GM19099 (cell line): ENCODE data around the gene MCTS1.

Source experiments
- POLR2A ChIP-seq: IDR thresholded peaks from 3 replicates; pipeline ENCODE4 v1.6.1; 2011; ENCODE audit warnings: low read depth; ENCODE audit not compliant: insufficient read length; ENCODE audit errors: extremely low read depth

MCTS1 gene, protein sequence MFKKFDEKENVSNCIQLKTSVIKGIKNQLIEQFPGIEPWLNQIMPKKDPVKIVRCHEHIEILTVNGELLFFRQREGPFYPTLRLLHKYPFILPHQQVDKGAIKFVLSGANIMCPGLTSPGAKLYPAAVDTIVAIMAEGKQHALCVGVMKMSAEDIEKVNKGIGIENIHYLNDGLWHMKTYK

DNA sequence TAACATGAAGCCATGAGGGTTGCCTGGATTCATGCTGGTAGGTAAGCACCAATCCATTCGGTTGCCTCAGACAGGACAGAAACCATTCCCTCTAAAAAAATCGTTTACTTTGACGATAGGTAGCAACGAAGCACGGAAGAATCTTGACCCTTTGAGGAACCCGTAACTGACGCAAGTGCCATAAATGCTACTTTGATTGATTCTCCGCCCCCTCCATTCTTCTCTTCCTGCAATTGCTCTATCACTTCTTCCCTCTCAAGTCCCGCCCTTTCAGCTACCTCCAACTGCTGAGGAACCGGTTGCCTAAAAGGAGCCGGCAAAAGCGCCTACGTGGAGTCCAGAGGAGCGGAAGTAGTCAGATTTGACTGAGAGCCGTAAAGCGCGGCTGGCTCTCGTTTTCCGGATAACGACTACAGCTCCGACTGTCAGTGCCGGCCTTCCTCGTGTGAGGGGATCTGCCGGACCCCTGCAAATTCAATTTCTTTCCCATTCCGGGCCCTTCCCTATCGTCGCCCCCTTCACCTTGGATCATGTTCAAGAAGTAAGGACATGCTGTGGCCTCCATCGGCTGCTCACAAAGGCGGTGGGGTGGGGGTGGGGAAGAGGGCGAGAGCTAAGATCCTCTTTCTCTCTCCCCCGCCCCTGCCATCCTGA, at the start of gene MCTS1:
Gene MCTS1 (plus strand): TSS at position 395 of the 654 bp plus-strand sequence. CDS start 136 bp downstream, at position 531.
- peak; percentile 66 for TF ChIP-seq POLR2A

- TF ChIP-seq POLR2A: no peak
These were observed 47.6 kb upstream of the MCTS1 start for GRCh38 chrX:120556251-120556650.

- no peak for TF ChIP-seq POLR2A
These were observed 44.1 kb upstream of the MCTS1 start for GRCh38 chrX:120559804-120560203.

GRCh38 chrX:120560405-120560841, 43.5 kb upstream of the MCTS1 start:
- no peak for TF ChIP-seq POLR2A

- peak; percentile 47 for TF ChIP-seq POLR2A
These were observed 42.9 kb upstream of the MCTS1 start, which contains the start of gene CUL4B for GRCh38 chrX:120560842-120561633. Gene CUL4B (minus strand): TSS chrX:120560962. CDS start chrX:120560638, 324 bp downstream.

- peak; percentile 26 for TF ChIP-seq POLR2A
These were observed 42.0 kb upstream of the MCTS1 start for GRCh38 chrX:120561634-120562568.

DNA sequence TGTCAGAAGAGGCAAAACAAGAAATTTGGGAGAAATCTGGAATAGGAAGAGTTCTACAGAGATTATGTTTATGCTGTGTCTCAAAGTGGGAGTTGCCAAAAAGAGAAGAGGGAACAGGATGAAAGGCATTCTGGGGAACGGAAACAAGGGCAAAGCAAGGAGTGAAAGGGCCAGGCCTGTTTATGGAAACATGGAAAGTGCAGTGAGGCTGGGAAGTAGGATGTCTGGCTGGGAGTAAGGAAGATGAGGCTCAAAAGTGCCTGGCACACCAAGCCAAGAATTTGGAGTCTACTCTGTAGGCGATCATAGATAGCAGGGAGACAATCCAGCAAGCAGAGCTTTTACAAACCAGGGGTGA, 41.4 kb upstream of the MCTS1 start:
- TF ChIP-seq POLR2A: no peak

DNA sequence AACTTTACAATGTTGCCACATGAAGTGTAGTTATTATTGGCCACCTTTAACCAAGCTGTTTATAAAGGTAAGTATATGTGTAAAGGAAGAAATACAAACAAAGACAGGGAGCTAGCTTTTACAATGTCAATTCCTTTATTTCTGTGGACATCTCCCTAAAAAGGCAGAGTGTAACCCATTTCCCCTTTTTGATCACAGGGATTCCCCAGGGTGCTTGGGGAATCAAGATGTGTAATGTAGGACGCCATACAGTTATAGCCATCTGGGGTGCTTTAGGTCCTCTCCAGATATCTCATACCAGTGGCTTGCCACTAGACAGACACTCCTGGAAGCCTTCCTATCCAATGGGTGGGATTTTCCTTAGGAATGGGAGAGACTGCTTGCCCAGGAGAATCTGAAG, 39.0 kb upstream of the MCTS1 start:
- no peak for TF ChIP-seq POLR2A

DNA sequence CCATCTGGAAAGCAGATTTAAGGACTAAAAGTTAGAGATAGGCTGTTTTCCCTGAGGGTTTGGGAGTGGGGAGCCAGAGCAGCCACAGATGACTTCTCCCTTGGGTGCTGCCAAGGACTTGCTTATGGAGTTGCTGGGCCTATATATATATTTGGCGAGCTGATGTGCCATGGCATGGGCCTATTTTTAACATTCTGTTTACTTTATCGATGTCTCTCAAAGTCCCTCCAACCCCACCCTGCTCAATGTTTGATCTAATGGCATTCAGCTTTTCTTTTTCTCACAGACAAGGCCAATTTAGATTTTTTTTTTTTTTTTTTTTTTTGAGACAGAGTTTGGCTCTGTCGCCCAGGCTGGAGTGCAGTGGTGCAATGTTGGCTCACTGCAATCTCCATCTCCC, 37.1 kb upstream of the MCTS1 start:
- no peak for TF ChIP-seq POLR2A

- no peak for TF ChIP-seq POLR2A
These were observed 35.9 kb upstream of the MCTS1 start for GRCh38 chrX:120568035-120568434.

GRCh38 chrX:120568609-120569008, 35.3 kb upstream of the MCTS1 start:
- no peak for TF ChIP-seq POLR2A

DNA sequence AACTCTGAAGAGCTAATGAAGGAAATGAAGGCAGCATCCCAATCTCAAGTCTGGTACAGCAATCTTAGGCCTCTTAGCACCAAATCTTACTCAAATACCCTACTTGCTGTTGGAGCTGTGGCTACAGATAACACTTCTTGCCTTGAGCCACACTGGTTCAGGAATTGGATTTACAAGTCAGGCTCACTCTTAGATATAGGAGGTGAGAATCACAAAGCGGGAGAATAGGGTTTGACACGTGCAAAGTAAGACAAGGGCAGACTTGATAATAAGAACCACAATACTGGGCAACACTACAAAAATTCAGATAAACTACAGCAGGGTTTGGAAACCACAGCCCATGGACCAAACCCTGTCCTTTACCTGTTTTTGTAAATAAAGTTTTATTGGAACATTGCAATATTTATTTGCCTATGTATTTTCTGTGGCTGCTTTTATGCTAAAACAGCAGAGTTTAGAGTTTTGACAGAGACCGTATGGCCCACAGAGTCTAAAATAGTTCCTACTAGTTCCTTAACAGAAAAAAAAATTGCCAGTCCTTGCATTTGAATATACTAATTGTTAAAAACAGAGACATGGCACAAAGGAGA, 33.8 kb upstream of the MCTS1 start:
- TF ChIP-seq POLR2A: no peak

DNA sequence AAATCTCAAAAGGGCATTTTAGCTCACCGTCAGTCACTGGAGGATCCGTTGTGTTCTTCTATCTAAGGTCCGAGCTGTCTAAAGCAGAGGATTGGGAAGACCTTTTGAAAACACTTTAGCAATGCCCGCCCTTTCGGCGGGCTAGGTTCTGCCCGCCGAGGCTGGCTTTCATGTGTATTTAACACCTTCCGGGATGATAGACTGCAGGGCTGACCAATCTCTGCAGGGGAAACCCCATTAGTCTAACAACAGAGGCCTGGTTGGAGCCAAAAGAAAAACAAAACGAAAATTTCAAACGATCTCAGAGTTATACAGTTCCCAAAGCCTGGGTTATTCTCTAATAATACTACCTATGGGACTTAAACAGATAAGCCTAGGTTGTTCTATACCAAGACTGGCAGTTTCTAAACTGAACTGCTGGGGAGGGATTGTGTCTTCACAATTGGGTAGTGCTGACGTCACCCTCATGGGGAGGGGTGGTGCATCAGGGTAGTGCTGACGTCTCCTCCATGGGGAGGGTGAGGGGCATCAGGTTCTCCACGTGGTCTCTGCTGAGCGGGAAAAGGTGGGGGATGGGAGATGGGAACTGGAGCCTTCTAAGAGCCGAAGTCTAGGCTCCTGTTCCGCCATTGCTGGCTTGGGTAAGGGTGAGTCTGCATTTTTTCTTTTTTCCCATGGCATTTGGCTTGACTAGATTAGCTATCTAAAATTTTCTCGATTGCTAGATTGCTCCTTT, 28.4 kb upstream of the MCTS1 start:
- no peak for TF ChIP-seq POLR2A

GRCh38 chrX:120585702-120586101, 18.2 kb upstream of the MCTS1 start:
- TF ChIP-seq POLR2A: no peak
